ENCODE measurements around the gene TNNC2.
"Not testable (repeated sequence)": the region's sequence is repeated elsewhere in the genome, so short reads cannot be mapped to it uniquely, and the experiment has no call there.

TNNC2 gene

GRCh38 chr20:45850238-45850637 lies 23.1 kb upstream of the TNNC2 start:
- FAIRE-seq (no peak), DNase-seq (ENCODE audit: extremely low spot score, insufficient read length, low read depth) (no peak)

GRCh38 chr20:45848969-45849582 lies 22.0 kb upstream of the TNNC2 start:
- FAIRE-seq, result no peak
- DNase-seq (ENCODE audit: extremely low spot score, insufficient read length, low read depth), result no peak

- FAIRE-seq, result no peak
- no peak for DNase-seq (ENCODE audit: extremely low spot score, insufficient read length, low read depth)
Observed at GRCh38 chr20:45848421-45848820, 21.3 kb upstream of the TNNC2 start.

GRCh38 chr20:45845452-45845851 lies 18.3 kb upstream of the TNNC2 start:
- FAIRE-seq, result no peak
- no peak for DNase-seq (ENCODE audit: extremely low spot score, insufficient read length, low read depth)

DNA sequence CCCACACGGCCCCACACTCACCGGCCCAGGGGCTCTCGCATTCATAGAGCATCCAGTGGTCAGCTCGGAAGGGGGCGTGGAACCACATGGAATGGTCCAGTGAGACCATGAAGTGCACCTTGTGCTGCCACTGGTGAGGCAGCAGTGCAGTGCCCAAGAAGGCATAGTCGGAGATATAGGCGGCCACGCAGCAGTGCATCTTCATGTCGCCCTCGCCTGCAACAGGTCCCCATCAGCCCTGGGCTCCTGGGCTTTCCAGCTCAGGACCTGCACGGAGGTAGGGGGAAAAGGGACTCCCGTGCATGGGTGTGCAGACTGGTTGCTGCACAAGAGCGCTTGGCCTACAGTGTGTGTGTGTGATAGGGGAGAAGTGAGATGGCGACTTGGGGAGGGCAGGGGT lies 16.4 kb upstream of the TNNC2 start:
- FAIRE-seq (no peak), DNase-seq (ENCODE audit: extremely low spot score, insufficient read length, low read depth) (no peak)

DNA sequence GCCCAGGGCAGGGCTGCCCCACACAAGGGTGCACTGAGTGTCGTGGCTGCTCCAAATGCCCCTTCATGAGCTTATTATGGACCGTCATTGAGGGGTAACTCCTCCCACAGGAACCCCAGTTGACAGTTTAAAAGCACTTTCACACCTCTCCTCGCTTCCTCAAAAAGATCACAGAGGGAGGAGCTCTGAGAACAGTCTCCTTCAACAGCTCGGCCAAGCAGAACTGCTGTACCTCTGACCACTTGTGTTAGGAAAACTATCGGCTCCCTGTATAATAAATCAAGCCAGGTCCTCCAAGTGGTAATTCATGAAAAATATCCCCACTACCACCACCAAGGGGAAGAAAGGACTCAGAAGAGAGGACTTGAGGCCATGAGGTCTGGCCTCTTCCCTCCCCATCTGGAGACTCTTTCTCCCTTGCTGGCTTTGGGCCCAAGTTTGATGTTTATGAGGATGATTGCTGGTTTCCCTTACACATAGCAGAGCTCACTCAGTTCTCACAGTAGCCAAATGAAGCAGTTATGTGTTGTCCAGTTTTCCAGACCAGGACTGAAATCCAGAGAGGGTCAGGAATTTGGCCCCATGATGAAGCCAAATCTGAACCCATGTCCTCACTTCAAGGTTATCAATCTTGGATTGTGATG lies 15.2 kb upstream of the TNNC2 start:
- DNase-seq (ENCODE audit: extremely low spot score, insufficient read length, low read depth), result no peak
- FAIRE-seq, result peak; percentile 84

- DNase-seq (ENCODE audit: extremely low spot score, insufficient read length, low read depth) (no peak), FAIRE-seq (no peak)
Observed at GRCh38 chr20:45841407-45842129, 14.5 kb upstream of the TNNC2 start.

GRCh38 chr20:45840700-45841198 lies 13.6 kb upstream of the TNNC2 start:
- DNase-seq (ENCODE audit: extremely low spot score, insufficient read length, low read depth), result no peak
- no peak for FAIRE-seq

- no peak for DNase-seq (ENCODE audit: extremely low spot score, insufficient read length, low read depth)
- FAIRE-seq, result no peak
Observed at GRCh38 chr20:45836841-45837240, 9.7 kb upstream of the TNNC2 start.

DNA sequence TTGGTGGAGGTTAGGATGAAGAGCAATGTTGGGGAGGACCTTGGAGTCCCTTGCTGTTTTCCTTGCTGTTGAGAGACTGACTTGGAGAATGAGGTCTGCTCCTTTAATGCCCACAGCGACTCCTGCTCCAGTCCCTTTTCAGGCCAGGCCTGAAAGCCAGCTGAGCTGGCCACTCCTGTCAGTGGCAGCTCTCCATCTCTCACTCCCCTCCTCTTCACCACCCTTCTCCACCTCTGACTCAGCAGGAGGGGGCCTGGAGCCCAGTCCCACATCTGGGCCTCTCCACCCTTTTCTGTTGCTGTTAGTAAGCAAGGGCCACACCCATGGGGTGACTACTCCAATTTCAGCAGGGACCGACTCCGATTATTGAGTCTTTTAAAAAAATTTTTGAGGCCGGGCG lies 8.7 kb upstream of the TNNC2 start:
- DNase-seq (ENCODE audit: extremely low spot score, insufficient read length, low read depth) (no peak), FAIRE-seq (no peak)

DNA sequence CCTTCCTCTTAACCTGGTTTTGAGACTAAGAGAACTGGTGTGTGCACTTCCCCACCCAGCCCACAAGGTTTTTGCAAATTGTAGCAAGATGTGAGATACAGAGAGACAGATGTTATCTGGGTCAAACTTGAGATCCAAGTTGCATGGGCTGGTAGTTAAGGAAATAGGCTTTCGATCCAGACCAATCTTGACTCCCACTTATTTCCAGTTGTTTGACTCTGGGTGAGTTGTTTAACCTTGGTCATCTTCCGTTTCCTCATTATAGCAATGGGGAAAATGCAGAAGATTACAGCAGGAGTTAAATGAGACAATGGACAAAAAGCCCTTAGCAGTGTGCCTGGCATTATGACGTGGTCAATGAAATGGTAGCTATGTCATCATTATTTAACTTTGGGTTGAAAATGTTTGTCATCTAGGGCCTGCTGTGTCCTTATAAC lies 8.2 kb upstream of the TNNC2 start:
- no peak for DNase-seq (ENCODE audit: extremely low spot score, insufficient read length, low read depth)
- no peak for FAIRE-seq

DNA sequence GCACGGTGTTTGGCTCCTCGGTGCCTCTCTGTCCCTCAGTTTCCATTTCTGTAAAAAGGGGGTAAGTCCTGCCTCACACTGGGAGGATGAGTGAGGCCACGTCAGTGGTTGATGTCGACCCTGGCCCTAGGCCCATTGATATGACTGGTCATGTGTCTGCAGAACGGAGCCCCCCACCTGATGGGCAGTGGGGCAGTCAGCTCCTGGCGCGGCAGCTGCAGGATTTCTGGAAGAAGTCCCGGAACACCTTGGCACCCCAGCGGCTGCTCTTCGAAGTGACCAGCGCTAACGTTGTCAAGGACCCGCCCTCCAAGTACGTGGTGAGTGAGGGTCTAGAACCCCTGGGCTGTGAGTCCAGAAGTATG lies 7.7 kb upstream of the TNNC2 start:
- FAIRE-seq, result no peak
- DNase-seq (ENCODE audit: extremely low spot score, insufficient read length, low read depth), result no peak

- no peak for FAIRE-seq
- DNase-seq (ENCODE audit: extremely low spot score, insufficient read length, low read depth), result no peak
Observed at GRCh38 chr20:45833883-45834796, 7.0 kb upstream of the TNNC2 start.

GRCh38 chr20:45833030-45833882 lies 6.1 kb upstream of the TNNC2 start, which contains the start of gene SNX21:
SNX21 (plus strand) TSS chr20:45833799; CDS start chr20:45833920, 121 bp downstream.
- DNase-seq (ENCODE audit: extremely low spot score, insufficient read length, low read depth), result no peak
- FAIRE-seq, result no peak

GRCh38 chr20:45832619-45833018 lies 5.5 kb upstream of the TNNC2 start:
- FAIRE-seq (no peak), DNase-seq (ENCODE audit: extremely low spot score, insufficient read length, low read depth) (no peak)

DNA sequence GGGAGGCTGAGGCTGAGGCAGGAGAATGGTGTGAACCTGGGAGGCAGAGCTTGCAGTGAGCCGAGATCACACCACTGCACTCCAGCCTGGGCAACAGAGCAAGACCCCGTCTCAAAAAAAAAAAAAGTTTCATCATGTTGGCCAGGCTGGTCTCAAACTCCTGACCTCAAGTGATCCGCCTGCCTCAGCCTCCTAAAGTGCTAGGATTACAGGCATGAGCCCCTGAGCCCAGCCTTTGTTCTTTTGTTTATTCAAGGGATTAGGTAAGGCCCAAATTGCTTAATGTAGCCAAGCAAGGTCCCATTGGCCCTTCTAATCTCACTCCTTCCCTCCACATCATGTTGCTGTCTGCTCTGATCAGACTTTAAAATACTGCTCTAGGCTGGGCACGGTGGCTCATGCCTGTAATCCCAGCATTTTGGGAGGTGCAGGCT lies 2.6 kb upstream of the TNNC2 start:
- not testable (repeated sequence) for FAIRE-seq; DNase-seq (ENCODE audit: extremely low spot score, insufficient read length, low read depth)

GRCh38 chr20:45828589-45828988 lies 1.5 kb upstream of the TNNC2 start:
- no peak for FAIRE-seq
- no peak for DNase-seq (ENCODE audit: extremely low spot score, insufficient read length, low read depth)

GRCh38 chr20:45827712-45828111 lies 600 bp upstream of the TNNC2 start:
- no peak for DNase-seq (ENCODE audit: extremely low spot score, insufficient read length, low read depth)
- FAIRE-seq, result no peak

DNA sequence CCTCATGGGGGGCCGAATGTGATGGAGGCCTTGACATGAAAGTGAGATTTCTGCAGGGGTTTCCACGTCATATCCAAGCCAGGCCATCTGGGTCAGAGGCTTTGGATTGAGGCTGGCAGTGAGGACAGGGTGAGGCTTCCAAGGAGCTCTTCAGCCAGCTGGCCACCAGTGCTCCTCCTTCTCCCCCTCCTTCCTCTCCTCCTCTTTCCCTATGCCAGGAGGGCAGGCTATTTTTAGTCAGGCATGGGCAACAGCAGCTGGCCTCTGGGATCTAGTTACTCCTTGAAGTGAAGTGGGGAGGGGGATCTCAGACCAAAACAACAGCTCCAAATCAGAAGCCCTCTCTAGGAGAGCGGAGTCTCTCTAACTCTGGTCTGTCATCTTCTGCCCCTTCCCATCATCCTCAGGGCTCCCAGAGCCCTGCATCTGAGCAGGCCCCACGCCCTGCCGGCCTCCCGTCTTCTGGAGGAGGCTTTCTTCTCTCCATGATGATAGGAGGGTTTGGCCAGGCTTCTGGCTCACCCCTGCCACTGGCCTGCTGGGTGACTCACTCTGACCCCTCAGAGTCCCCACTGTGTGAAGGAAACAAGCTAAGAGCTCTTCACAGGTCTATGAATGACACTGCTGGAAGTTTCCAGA lies 612 bp downstream of the TNNC2 start:
- FAIRE-seq (no peak), DNase-seq (ENCODE audit: extremely low spot score, insufficient read length, low read depth) (no peak)

All from GM18507 (cell line).